IPS-18c (cell line): ENCODE results near the gene WASF2.
A peak's percentile ranks its signal among the peaks of the same experiment; 100 is the strongest.
"Not testable (repeated sequence)": the region's sequence is repeated elsewhere in the genome, so short reads cannot be mapped to it uniquely, and the experiment has no call there.

ENCODE experiments used
- H3K4me3 ChIP-seq: 2 replicates; pipeline ENCODE4 v1.7.0; 2013; ENCODE audit warnings: low read depth, mild to moderate bottlenecking, low read length, moderate library complexity; ENCODE audit not compliant: insufficient read depth
- H3K9me3 ChIP-seq: one replicate; pipeline ENCODE4 v1.6.1; 2013; ENCODE audit warnings: mild to moderate bottlenecking, low read length, moderate library complexity; ENCODE audit not compliant: control insufficient read depth, insufficient read depth

The WASF2 gene

GRCh38 chr1:27400082-27400962 is 89.6 kb downstream of the WASF2 start:
- no peaks in the 10 kb centered on the region for H3K9me3 ChIP-seq

GRCh38 chr1:27399251-27400025 is 90.5 kb downstream of the WASF2 start:
- H3K4me3 ChIP-seq, result no peak overlapping the region
- H3K9me3 ChIP-seq, result no peaks in the 10 kb centered on the region

More at GRCh38 chr1:27400082-27400962, 89.6 kb downstream of the WASF2 start:
- no peak overlapping the region for H3K4me3 ChIP-seq

- Histone ChIP-seq H3K9me3 (no peaks in the 10 kb centered on the region), H3K4me3 (no peak overlapping the region)
Measured at GRCh38 chr1:27398405-27399149, 91.4 kb downstream of the WASF2 start.

- H3K9me3 ChIP-seq, result no peaks in the 10 kb centered on the region
- H3K4me3 ChIP-seq, result no peak overlapping the region
Measured at GRCh38 chr1:27397749-27398148, 92.2 kb downstream of the WASF2 start.

GRCh38 chr1:27397110-27397509 is 92.9 kb downstream of the WASF2 start:
- H3K9me3 ChIP-seq, result no peaks in the 10 kb centered on the region
- H3K4me3 ChIP-seq, result no peak overlapping the region

- Histone ChIP-seq H3K9me3 (no peaks in the 10 kb centered on the region), H3K4me3 (no peak overlapping the region)
Measured at GRCh38 chr1:27395441-27396195, 94.3 kb downstream of the WASF2 start.

- Histone ChIP-seq H3K4me3 (no peak overlapping the region), H3K9me3 (no peaks in the 10 kb centered on the region)
Measured at GRCh38 chr1:27394925-27395324, 95.0 kb downstream of the WASF2 start.

- no peak overlapping the region for H3K4me3 ChIP-seq
Measured at GRCh38 chr1:27394282-27394658, 95.7 kb downstream of the WASF2 start.

GRCh38 chr1:27393641-27394281 is 96.2 kb downstream of the WASF2 start:
- Histone ChIP-seq H3K9me3 (no peaks in the 10 kb centered on the region), H3K4me3 (peak overlapping the region; percentile 86; the same call in 1 of the 2 replicates)

More at GRCh38 chr1:27394282-27394658, 95.7 kb downstream of the WASF2 start:
- H3K9me3 ChIP-seq, result no peaks in the 10 kb centered on the region

- Histone ChIP-seq H3K4me3 (peak overlapping the region; percentile 86), H3K9me3 (no peaks in the 10 kb centered on the region)
Measured at GRCh38 chr1:27392778-27393635, 97.0 kb downstream of the WASF2 start.

- peak within 1 kb of the TSS; percentile 86 for H3K4me3 ChIP-seq
- H3K9me3 ChIP-seq, result no peaks in the 10 kb centered on the region
Measured at GRCh38 chr1:27392096-27392777, 97.7 kb downstream of the WASF2 start, which contains the start of gene GPR3. Gene GPR3 (plus strand): TSS chr1:27392622. CDS start chr1:27393799, 1,177 bp downstream.

- Histone ChIP-seq H3K9me3 (no peaks in the 10 kb centered on the region), H3K4me3 (peak overlapping the region; percentile 86; the same call in 1 of the 2 replicates)
Measured at GRCh38 chr1:27391511-27392095, 98.4 kb downstream of the WASF2 start.

- no peaks in the 10 kb centered on the region for H3K9me3 ChIP-seq
- no peak overlapping the region for H3K4me3 ChIP-seq
Measured at GRCh38 chr1:27388337-27389005, 101.5 kb downstream of the WASF2 start.

- not testable (repeated sequence) for H3K4me3 ChIP-seq, H3K9me3 ChIP-seq
Measured at GRCh38 chr1:27384797-27385196, 105.2 kb downstream of the WASF2 start.
